ENCODE data around the gene HIVEP1.
A peak's percentile ranks its signal among the peaks of the same experiment; 100 is the strongest.

Gene HIVEP1

DNA sequence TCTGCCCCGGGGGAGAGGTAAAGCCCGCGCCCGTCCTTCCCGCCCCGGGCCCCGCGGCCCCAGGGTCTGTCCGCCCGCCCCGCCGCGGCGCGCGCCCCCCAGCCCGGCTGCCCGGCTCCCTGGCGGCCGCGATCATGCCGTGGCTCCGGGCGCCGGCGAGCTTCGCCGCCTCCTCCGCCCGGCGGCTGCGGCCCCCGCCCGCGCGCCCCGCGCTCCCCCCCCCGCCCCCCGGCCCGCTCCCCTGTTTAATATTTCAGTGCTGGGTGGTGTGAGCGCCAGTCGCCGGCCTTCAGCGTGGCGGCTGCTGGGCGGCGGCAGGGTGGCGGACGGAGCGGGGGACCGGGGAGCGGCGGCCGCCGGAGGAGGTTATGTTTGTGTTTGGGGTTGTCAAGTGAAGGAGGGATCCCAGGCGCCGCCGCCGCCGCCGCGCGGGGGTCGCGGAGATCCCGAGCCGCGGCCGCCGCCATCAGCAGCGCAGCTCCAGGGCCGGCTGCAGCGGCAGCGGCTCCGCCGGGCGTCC is at the start of gene HIVEP1:
HIVEP1 (plus strand) TSS at position 275 of the 520 bp plus-strand sequence. CDS start 3,317 bp downstream, outside the sequence.
- DNase-seq (ENCODE audit: low spot score): no peak

DNA sequence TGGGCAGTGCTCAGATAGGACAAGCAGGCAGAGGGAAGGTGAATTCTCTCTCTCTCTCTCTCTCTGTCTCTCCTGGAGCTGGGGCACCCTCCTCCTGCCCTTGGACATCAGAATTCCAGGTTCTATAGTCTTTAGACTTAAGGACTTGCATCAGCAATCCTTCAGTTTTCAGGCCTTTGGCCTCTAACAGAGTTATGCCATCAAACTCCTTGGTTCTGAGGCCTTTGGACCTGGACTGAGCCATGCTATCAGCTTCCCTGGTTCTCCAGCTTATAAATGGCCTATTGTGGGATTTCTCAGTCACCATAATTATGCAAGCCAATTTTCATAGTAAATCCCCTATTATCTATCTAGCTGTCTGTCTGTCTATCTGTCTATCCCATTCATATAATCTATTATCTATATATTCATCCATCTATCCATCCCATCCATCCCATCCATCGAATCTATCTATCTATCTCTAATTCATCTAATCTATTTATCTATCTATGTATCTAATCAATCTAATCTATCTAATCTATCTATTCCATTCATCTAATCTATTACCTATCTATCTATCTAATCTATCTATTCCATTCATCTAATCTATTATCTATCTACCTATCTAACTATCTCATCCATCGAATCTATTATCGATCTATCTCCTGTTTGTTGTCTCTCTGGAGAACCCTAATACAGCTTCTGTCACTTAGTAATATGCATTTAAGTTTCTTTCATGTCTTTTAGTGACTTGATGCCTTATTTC is 48.2 kb upstream of the HIVEP1 start:
- no peak for DNase-seq (ENCODE audit: low spot score)

DNA sequence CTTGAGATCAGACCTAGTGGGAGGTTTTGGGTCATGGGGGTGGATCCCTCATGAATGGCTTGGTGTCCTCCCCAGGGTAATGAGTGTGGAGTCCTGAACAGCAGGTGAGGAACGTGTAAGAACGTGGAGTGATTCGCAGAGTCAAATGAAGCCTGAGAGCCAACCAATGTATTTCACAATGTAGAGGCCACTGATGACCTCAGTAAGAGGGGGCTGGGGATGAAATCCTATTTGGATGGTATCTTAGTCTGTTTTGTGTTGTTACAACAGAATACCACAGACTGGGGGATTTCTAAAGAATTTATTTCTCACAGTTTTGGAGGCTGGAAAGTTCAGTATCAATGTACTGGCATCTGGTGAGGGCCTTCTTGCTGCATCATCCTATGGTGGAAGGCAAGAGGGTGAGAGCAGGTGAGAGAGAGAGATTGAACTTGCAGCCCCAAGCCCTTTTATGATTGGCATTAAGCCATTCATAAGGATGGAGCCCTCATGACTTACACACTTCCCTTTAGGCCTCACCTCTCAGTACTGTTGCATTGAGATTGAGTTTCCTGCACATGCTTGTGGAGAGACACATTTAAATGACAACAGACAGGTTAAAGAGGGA is 47.3 kb upstream of the HIVEP1 start:
- no peak for DNase-seq (ENCODE audit: low spot score)

DNA sequence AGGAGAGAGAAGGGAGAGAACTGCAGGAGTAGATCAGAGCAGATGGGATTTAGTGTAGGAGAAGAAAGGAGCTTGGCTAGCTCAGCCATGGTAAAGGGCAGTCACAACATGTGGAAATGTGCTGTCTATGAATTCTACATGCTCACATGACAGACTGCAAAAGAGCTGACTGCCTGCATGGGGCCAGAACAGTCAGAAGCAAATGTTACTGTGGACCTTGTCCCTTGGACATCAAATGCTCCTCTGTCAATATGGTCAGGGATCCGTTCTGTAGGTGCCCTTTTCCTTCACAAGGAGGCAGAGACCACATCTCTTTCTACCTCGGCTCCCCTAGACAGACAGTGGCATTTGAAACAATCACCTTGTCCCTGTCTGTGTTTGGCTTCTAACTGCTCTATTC is 46.6 kb upstream of the HIVEP1 start:
- no peak for DNase-seq (ENCODE audit: low spot score)

DNA sequence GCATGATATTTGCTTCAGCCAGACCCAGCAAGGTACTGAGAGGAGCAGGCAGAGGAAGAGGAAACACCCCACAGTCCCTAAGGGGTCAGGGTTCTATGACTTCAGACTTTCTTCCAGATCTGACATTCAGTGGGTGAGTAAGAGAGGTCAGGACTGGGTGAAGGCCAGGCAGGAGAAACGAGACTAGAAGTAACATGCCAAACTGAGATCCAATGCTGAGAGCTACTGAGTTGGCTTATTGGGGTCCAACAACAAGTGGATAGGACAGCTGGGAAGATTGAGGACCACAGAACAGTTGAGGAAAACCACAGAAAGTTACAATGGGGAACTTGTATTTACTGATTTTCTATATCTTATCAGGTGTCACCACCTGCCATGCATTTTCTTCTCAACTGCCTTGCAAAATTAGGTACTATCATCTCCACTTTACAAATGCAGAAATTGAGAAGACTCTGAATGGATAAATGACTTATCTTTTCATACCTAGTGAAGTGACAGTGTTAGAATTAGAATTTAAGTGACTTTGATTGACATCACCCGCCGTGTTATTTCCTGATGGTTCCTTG is 43.8 kb upstream of the HIVEP1 start:
- DNase-seq (ENCODE audit: low spot score): no peak

DNA sequence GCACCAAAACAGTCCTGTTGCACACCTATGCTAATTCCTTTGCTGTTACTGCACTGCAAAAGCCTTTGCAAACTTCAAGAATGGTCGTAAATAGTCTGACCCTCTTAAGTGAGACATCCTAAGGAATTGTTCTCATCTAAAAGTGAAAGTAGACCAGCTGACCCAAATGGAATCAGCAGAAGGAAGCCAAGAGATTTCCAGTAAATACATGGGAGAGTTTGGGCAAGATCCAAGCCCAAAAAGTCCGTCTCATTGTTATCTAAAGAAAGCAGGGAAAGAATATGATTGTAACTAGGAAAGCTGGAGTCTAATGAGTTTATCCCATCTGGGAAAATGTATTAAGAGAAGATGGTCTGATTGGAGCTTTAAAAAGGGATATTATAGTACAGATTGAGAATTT is 43.0 kb upstream of the HIVEP1 start:
- DNase-seq (ENCODE audit: low spot score): no peak

DNA sequence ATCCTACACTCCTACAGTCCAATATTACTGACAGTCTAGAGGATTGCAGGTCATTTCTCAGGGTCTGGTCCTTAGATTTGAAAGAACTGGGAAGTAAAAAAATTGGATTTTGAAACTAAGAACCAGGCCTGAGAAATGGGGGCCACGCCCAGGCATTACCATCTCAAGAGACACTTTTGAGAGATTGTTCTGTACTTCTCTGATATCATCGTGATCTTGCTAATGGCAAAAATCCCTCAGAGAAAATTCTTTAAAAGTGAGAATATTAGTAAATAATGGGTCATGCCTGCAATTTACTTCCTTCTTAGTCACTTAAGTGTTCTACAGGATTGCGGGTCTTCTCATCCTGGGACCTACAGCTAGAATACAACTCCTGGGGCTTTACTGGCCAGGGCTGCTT is 42.0 kb upstream of the HIVEP1 start:
- no peak for DNase-seq (ENCODE audit: low spot score)

GRCh38 chr6:11971154-11971553 is 41.0 kb upstream of the HIVEP1 start:
- no peak for DNase-seq (ENCODE audit: low spot score)

DNA sequence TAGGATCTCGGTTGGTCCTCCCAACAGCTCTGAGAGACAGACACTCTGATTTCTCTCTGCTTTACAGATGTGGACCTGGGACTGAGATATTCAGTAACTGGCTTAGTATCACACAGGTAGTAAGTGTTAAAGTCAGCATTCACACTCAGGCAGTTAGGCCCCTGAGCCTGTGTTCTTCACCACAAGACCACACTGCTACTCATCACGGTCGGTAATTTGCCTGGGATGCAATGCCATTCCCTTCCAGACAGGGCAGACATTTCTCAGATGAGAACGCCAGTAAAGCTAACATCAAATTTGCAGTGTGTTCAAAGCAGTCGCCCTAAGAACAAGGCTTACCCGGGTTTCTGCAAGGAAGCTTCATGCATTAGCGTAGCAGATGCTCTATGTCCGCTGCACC is 39.8 kb upstream of the HIVEP1 start:
- DNase-seq (ENCODE audit: low spot score): no peak

- DNase-seq (ENCODE audit: low spot score): no peak
Measured at GRCh38 chr6:11972806-11973205, 39.3 kb upstream of the HIVEP1 start.

DNA sequence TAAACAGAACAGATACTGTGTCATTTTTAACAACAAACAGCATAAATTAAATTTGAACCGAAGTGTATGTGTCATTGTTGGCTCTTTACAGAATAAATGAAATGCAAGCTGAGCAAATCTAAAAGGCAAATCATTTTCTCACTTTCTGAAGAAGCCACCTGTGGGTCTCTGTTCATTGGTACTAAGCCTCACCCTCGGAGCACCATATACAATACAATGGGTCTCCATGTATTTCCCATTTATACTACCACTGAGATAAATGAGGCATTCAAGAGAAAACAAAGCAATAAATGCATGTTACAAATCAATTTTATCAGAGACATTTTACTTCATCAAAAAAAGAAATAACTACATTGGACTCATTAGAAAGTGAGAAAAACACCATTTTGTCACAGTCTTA is 38.9 kb upstream of the HIVEP1 start:
- DNase-seq (ENCODE audit: low spot score): no peak

- no peak for DNase-seq (ENCODE audit: low spot score)
Measured at GRCh38 chr6:11974089-11974488, 38.0 kb upstream of the HIVEP1 start.

GRCh38 chr6:11975353-11975977 is 36.6 kb upstream of the HIVEP1 start:
- DNase-seq (ENCODE audit: low spot score): peak; percentile 8

- no peak for DNase-seq (ENCODE audit: low spot score)
Measured at GRCh38 chr6:11976489-11976888, 35.6 kb upstream of the HIVEP1 start.

GRCh38 chr6:11977193-11977592 is 34.9 kb upstream of the HIVEP1 start:
- no peak for DNase-seq (ENCODE audit: low spot score)

- DNase-seq (ENCODE audit: low spot score): no peak
Measured at GRCh38 chr6:11977738-11978137, 34.4 kb upstream of the HIVEP1 start.

- DNase-seq (ENCODE audit: low spot score): no peak
Measured at GRCh38 chr6:11978169-11978987, 33.7 kb upstream of the HIVEP1 start.

- DNase-seq (ENCODE audit: low spot score): no peak
Measured at GRCh38 chr6:11979866-11980265, 32.2 kb upstream of the HIVEP1 start.

- DNase-seq (ENCODE audit: low spot score): no peak
Measured at GRCh38 chr6:11983306-11983705, 28.8 kb upstream of the HIVEP1 start.

DNA sequence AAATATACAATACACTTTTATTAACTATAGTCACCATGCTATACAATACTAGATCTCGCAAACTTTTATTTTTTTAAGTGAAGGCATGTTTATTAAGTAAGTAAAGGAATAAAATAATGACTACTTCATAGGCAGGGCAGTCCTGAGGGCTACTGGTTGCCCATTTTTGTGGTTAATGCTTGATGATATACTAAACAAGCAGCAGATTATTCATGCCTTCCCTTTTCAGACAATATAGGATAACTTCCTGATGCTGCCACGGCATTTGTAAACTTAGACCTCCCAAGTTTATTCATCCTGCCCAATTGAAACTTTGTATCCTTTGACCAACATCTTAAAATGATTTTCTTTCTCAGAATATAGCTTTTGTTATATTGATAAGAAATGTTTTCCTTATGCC is 24.7 kb upstream of the HIVEP1 start:
- DNase-seq (ENCODE audit: low spot score): no peak

- no peak for DNase-seq (ENCODE audit: low spot score)
Measured at GRCh38 chr6:11989386-11989785, 22.7 kb upstream of the HIVEP1 start.

DNA sequence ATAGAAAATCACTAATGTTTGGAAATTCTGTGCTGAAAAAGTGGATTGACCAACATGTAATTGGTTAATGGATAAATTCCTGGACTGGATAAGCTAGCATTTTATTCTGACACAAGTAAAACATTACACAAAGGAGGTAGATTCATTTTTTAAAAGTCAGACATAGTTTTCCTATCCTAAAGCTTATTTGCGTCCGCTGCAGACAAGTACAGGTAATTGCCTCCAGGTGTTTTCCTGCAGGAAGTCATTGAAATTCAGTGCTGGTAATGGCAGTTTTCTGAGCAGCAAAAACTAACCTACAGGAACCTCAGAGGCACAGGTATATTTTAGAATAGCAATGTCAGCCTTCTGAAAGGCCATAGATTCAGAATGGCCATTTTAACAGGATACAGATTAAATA is 20.0 kb upstream of the HIVEP1 start:
- no peak for DNase-seq (ENCODE audit: low spot score)
